Neutrophil (primary cell): Measurements from ENCODE around the gene ARHGAP30.
"Not testable (repeated sequence)": the region's sequence is repeated elsewhere in the genome, so short reads cannot be mapped to it uniquely, and the experiment has no call there.

Experiments used
- H3K27ac ChIP-seq: fragments of 200-600 bp; sonication (generic); 2 replicates; pipeline ENCODE4 v1.5.1; 2016; ENCODE audit warnings: mild to moderate bottlenecking, moderate library complexity
- H3K27me3 ChIP-seq: fragments of 200-600 bp; sonication (generic); 2 replicates; pipeline ENCODE4 v1.6.0; 2016; ENCODE audit warnings: mild to moderate bottlenecking
- H3K36me3 ChIP-seq: fragments of 200-600 bp; sonication (generic); 2 replicates; pipeline ENCODE4 v1.5.1; 2017
- H3K4me1 ChIP-seq, 2 experiments: fragments of 200-600 bp in 1 of 2; sonication (generic) in 1 of 2; 1 replicate in 1 of 2; 2 replicates in 1 of 2; pipeline versions ENCODE4 v1.5.1 to v1.6.1; 2013 to 2016; ENCODE audit warnings: low read depth in 1 of 2, low read length in 1 of 2, mild to moderate bottlenecking in 1 of 2, moderate library complexity in 1 of 2; ENCODE audit not compliant: control insufficient read depth in 1 of 2, insufficient read depth in 1 of 2
- H3K4me3 ChIP-seq, 2 experiments: fragments of 200-600 bp in 1 of 2; sonication (generic) in 1 of 2; 1 replicate in 1 of 2; 2 replicates in 1 of 2; pipeline ENCODE4 v1.5.1; 2013 to 2016; ENCODE audit warnings: low read depth in 1 of 2, low read length in 1 of 2, mild to moderate bottlenecking in 1 of 2, moderate library complexity in 1 of 2
- H3K9me3 ChIP-seq: fragments of 200-600 bp; sonication (generic); 2 replicates; pipeline ENCODE4 v1.5.1; 2016
- TF ChIP-seq, protein P1 (sequence below): fragments of 200-600 bp; sonication (generic); IDR thresholded peaks from 2 replicates; pipeline ENCODE4 v1.5.1; 2016; ENCODE audit warnings: antibody characterized with exemption

The ARHGAP30 gene

DNA sequence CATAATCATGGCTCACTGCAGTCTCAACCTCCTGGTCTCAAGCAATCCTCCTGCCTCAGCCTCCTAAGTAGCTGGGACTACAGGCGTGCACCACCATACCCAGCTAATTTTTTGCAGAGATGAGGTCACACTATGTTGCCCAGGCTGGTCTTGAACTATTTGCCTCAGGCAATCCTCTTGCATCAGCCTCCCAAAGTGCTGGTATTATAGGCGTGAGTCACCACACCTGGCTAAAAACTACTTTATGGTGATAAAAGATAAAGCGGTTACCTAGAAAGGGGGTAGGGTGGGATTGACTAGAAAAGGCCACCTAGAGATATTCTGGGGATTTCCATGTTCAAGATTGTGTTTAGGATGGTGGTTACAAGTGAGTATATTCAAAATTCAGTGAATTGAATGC is 35.9 kb downstream of the ARHGAP30 start:
- H3K27me3 ChIP-seq, result no peaks in the 10 kb centered on the region
- TF ChIP-seq, protein P1, sequence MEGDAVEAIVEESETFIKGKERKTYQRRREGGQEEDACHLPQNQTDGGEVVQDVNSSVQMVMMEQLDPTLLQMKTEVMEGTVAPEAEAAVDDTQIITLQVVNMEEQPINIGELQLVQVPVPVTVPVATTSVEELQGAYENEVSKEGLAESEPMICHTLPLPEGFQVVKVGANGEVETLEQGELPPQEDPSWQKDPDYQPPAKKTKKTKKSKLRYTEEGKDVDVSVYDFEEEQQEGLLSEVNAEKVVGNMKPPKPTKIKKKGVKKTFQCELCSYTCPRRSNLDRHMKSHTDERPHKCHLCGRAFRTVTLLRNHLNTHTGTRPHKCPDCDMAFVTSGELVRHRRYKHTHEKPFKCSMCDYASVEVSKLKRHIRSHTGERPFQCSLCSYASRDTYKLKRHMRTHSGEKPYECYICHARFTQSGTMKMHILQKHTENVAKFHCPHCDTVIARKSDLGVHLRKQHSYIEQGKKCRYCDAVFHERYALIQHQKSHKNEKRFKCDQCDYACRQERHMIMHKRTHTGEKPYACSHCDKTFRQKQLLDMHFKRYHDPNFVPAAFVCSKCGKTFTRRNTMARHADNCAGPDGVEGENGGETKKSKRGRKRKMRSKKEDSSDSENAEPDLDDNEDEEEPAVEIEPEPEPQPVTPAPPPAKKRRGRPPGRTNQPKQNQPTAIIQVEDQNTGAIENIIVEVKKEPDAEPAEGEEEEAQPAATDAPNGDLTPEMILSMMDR, result no peak
- no peak overlapping the region for H3K4me3 ChIP-seq
- no peaks in the 10 kb centered on the region for H3K36me3 ChIP-seq
- H3K27ac ChIP-seq, result no peak overlapping the region
- peaks cover 30 to 32% of the 10 kb centered on the region in 2 experiments for H3K4me1 ChIP-seq
- H3K9me3 ChIP-seq, result no peaks in the 10 kb centered on the region

DNA sequence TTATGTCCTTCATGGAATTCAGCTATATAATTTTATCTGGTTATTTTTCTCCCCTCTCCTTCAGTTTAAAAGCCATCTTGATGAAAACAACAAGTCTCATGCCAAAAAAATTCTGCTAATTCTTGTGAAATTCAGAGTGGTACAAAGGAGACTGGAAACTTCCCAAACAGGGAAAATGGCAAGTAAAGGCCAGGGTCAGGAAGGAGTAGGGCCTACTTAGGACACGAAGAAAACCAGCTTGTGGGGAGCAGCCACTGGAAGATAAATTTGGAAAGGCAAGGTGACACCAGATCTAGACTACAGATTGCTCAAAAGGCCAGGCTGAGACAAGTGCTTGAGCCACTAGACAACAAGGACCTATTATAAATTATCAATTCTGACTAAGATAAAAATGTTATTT is 37.3 kb downstream of the ARHGAP30 start:
- H3K27me3 ChIP-seq, result no peaks in the 10 kb centered on the region
- H3K27ac ChIP-seq, result peak overlapping the region; percentile 48
- H3K4me3 ChIP-seq, result no peak overlapping the region
- H3K36me3 ChIP-seq, result no peaks in the 10 kb centered on the region
- TF ChIP-seq, protein P1, result no peak
- no peaks in the 10 kb centered on the region for H3K9me3 ChIP-seq
- H3K4me1 ChIP-seq, result peaks cover 17 to 21% of the 10 kb centered on the region in 2 experiments

- TF ChIP-seq, protein P1, result no peak
- no peak overlapping the region for H3K4me3 ChIP-seq
- no peaks in the 10 kb centered on the region for H3K27me3 ChIP-seq
Observed at GRCh38 chr1:161031874-161032273, 37.8 kb downstream of the ARHGAP30 start.

GRCh38 chr1:161029466-161029865 is 40.2 kb downstream of the ARHGAP30 start:
- not testable (repeated sequence) for H3K4me3 ChIP-seq, H3K27ac ChIP-seq, H3K36me3 ChIP-seq, H3K9me3 ChIP-seq, H3K27me3 ChIP-seq
- H3K4me1 ChIP-seq, result peaks cover 20 to 22% of the 10 kb centered on the region in 2 experiments

More at GRCh38 chr1:161031874-161032273, 37.8 kb downstream of the ARHGAP30 start:
- Histone ChIP-seq H3K4me1 (peaks cover 13 to 20% of the 10 kb centered on the region in 2 experiments), H3K27ac (peak overlapping the region; percentile 48), H3K9me3 (no peaks in the 10 kb centered on the region), H3K36me3 (no peaks in the 10 kb centered on the region)

GRCh38 chr1:161026954-161027353 is 42.7 kb downstream of the ARHGAP30 start:
- H3K4me3 ChIP-seq, H3K36me3 ChIP-seq, H3K27ac ChIP-seq, H3K27me3 ChIP-seq, H3K9me3 ChIP-seq: not testable (repeated sequence)
- peaks cover 7 to 13% of the 10 kb centered on the region in 2 experiments for H3K4me1 ChIP-seq

DNA sequence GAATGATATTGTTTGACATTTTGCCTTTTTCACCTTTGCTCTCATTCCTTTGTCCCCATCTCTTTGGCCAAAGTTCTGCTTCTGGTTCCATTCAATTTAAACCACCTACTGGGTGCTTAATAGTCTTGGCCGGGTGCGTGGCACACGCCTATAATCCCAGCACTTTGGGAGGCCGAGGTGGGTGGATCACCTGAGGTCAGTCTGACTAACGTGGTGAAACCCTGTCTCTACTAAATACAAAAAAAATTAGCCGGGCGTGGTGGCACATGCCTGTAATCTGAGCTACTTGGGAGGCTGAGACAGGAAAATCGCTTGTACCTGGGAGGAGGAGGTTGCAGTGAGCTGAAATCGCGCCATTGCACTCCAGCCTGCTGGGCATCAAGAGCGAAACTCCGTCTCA is 47.3 kb downstream of the ARHGAP30 start:
- H3K9me3 ChIP-seq, H3K4me3 ChIP-seq, H3K36me3 ChIP-seq, H3K27me3 ChIP-seq: not testable (repeated sequence)
- peak overlapping the region; percentile 95 for H3K27ac ChIP-seq
- peaks cover 42 to 52% of the 10 kb centered on the region in 2 experiments for H3K4me1 ChIP-seq

DNA sequence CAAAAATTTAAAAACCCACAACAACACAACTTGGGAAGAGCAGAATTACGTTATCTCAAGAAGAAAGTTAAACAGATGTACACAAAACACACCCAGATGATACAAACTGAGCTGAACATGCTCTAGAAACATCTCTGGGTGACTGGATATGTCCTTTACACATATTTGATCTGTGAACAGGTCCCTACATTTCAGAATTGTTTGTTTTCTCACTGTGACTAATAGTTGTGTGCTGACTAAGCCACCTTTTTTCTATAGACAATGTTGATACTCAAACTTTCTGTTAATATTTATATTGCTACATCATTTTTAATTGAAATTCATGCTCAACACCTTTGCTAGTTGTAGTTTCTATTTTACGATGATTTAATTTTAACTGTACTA is 47.7 kb downstream of the ARHGAP30 start:
- H3K36me3 ChIP-seq, result no peaks in the 10 kb centered on the region
- peaks cover 47 to 56% of the 10 kb centered on the region in 2 experiments for H3K4me1 ChIP-seq
- H3K27ac ChIP-seq, result peak overlapping the region; percentile 95
- H3K9me3 ChIP-seq, result no peaks in the 10 kb centered on the region
- TF ChIP-seq, protein P1, result no peak
- H3K4me3 ChIP-seq, result peak overlapping the region; percentile 90 to 91
- no peaks in the 10 kb centered on the region for H3K27me3 ChIP-seq
